ENCODE measurements around the gene SHISA6. TPM values are rescaled to one million over a fixed set of nuclear protein-coding genes. Genes with fewer than 3 reads are reported as not detected.

Gene SHISA6
- total and polyA plus RNA-seq, 8 donors: 0.16 to 1.3 (median 0.40) TPM

GRCh38 chr17:11302401-11303186 lies 61.6 kb downstream of the SHISA6 start:
- no peak for ATAC-seq
- H3K4me3 ChIP-seq: no peak overlapping the region
- no peak for DNase-seq
- no peaks in the 10 kb centered on the region for H3K9me3 ChIP-seq
- intact Hi-C loops (cut with DNase I): loop anchor here in 1 of 3 donors (10.0 kb wide), 1 partner anchor 428 kb away; no protein-coding TSS in a partner anchor
- TF ChIP-seq CTCF (IDR thresholded peaks at IDR 0.05): no peak
- WGBS, 2 donors: 59 to 75% methylated on average over 9 of the region's 9 CpGs
- no peaks in the 10 kb centered on the region for H3K27me3 ChIP-seq
- no peaks in the 10 kb centered on the region for H3K4me1 ChIP-seq
- H3K36me3 ChIP-seq: no peaks in the 10 kb centered on the region
- no peak for FAIRE-seq
- no peak overlapping the region for H3K27ac ChIP-seq

GRCh38 chr17:11303773-11304394 lies 62.9 kb downstream of the SHISA6 start:
- Histone ChIP-seq H3K4me3 (no peak overlapping the region), H3K4me1 (no peaks in the 10 kb centered on the region), H3K27me3 (no peaks in the 10 kb centered on the region), H3K9me3 (no peaks in the 10 kb centered on the region), H3K36me3 (no peaks in the 10 kb centered on the region), H3K27ac (no peak overlapping the region)
- DNase-seq (no peak), FAIRE-seq (no peak), ATAC-seq (no peak)
- WGBS, 2 donors: 75 to 84% methylated on average over 12 of the region's 12 CpGs
- no peak for TF ChIP-seq CTCF (IDR thresholded peaks at IDR 0.05)
- intact Hi-C loops (cut with DNase I): loop anchor here in 1 of 3 donors (10.0 kb wide), 1 partner anchor 429 kb away; no protein-coding TSS in a partner anchor

- Histone ChIP-seq H3K36me3 (no peaks in the 10 kb centered on the region), H3K27ac (no peak overlapping the region), H3K4me1 (no peaks in the 10 kb centered on the region), H3K27me3 (no peaks in the 10 kb centered on the region), H3K4me3 (no peak overlapping the region), H3K9me3 (no peaks in the 10 kb centered on the region)
- TF ChIP-seq CTCF (IDR thresholded peaks at IDR 0.05): no peak
- FAIRE-seq (no peak), ATAC-seq (no peak), DNase-seq (no peak)
- 72 to 80% methylated on average over 7 of the region's 7 CpGs for WGBS, 2 donors
- intact Hi-C loops (cut with DNase I): loop anchor here in 1 of 3 donors (10.0 kb wide), 1 partner anchor 430 kb away; no protein-coding TSS in a partner anchor
Observed at GRCh38 chr17:11304568-11304967, 63.6 kb downstream of the SHISA6 start.

- FAIRE-seq (no peak), ATAC-seq (no peak), DNase-seq (no peak)
- Histone ChIP-seq H3K27ac (no peak overlapping the region), H3K36me3 (no peaks in the 10 kb centered on the region), H3K4me3 (no peak overlapping the region), H3K4me1 (no peaks in the 10 kb centered on the region), H3K27me3 (no peaks in the 10 kb centered on the region), H3K9me3 (no peaks in the 10 kb centered on the region)
- WGBS, 2 donors: 84 to 89% methylated on average over 9 of the region's 9 CpGs
- no peak for TF ChIP-seq CTCF (IDR thresholded peaks at IDR 0.05)
- intact Hi-C loops (cut with DNase I): loop anchor here in 1 of 3 donors (10.0 kb wide), 1 partner anchor 431 kb away; no protein-coding TSS in a partner anchor
Observed at GRCh38 chr17:11305524-11305923, 64.5 kb downstream of the SHISA6 start.
